Forelimb muscle (tissue), 1 donor: ENCODE data around the gene FAM184A. TPM values are rescaled to one million over a fixed set of nuclear protein-coding genes. Genes with fewer than 3 reads are reported as not detected.
"Not testable (repeated sequence)": the region's sequence is repeated elsewhere in the genome, so short reads cannot be mapped to it uniquely, and the experiment has no call there.

Experiments
- DNase-seq: peaks from one replicate; pipeline ENCODE4 v3.0.0-alpha.2; 2013; ENCODE audit warnings: low read depth
- polyA plus RNA-seq: library from polyadenylated mRNA; unstranded; fragments of 120-200 nt; gene quantifications from one replicate; pipeline ENCODE4 v1.2.1, GENCODE V29; 2013; ENCODE audit not compliant: insufficient read length

The FAM184A gene
- polyA plus RNA-seq: 13.0 TPM

GRCh38 chr6:119078376-119079282, at the start of gene FAM184A:
TSS of gene FAM184A (minus strand) at chr6:119078664. CDS start at chr6:119078299, 365 bp downstream.
- DNase-seq: no peak

DNA sequence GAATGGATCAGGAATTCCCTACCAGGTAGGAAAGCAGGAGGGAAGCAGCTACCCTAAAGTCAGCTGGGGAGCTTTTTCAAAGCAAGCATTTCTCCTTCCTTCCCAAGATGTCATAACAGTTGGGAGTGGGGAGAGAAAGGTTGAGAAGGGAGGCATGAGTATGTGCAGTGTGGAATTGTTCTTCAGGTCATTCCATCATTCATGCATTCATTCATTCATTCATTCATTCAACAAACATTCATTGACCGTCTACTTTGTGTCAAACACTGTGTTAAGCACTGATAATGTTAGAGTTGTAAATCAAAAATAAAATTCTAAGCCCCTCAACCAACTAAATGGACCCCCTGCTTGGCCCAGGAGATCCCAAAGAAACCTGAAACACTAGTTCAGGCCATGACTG, 49.2 kb upstream of the FAM184A start:
- no peak for DNase-seq

DNA sequence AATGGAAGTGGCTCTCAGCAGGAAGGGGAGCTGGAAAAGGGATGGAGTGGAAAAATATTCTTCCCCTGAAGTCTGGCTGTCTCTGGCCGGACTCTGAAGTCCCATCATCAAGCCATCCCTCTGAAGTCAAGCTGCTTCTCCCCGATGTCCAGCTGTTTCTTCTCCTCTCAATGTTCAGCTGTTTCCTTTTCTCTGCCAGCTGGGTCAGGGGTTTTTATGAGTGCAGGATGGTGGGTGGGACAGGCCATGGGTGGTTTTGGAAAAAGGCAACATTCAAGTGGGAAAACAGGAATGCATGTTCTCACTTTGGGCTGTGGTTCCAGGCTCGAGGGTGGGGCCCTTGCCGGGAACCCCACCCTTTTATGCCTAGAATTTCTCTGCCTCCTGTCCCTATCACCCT, 48.4 kb upstream of the FAM184A start:
- DNase-seq: no peak

GRCh38 chr6:119126140-119126539, 47.7 kb upstream of the FAM184A start:
- DNase-seq: no peak

DNA sequence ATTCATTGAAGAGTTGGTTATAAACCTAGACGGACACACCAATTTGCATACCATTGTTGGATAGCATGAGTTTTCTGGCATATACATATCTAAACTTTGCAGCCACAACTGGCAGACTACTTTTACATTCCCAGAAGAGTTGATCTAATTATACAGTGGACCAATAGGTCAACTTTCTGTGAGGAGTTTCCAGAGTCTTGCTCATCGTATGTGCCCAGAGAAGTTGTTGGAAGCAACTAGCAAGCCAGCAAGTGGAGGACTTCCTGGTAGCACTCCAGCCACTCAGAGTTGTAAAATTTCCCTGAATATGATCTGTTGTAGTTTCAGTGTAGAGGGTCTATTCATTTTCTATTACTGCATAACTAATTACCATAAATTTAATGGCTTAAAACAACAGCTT, 47.1 kb upstream of the FAM184A start:
- DNase-seq: no peak

- no peak for DNase-seq
Measured at GRCh38 chr6:119124079-119124824, 45.8 kb upstream of the FAM184A start.

DNA sequence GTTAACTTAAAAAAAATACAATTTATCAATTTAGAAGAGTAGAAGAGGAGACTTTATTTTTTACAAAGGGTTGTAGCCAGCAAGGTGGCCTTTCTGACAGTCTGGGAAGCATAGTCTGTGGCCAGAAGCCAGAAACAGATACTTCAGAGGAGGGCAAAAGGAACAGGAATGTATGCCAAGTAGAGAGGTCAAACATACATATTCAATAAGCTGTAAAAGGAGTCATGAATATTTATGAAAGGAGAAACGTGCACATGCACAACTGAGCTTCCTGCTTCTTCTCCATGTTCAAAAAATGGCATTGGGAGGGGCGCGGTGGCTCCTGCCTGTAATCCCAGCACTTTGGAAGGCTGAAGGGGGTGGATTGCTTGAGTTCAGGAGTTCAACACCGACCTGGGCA, 43.9 kb upstream of the FAM184A start:
- DNase-seq: no peak

DNA sequence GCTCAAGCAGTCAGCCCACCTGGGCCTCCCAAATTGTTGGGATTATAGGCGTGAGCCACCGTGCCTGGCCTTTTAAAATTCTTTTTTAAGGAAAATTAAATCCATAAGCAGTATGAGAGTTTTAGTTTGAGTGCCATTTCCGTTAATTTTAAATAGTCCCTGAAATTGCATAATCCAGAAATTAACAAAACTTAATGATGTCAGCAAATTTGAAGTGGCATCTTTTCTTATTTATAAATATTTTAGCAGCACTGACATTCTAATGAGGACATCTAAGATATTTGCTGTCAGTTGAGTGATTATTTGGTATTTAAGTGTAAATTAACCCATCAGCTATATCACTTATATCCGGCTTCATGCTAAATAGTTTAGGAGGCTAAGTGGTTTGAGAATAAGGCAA, 42.9 kb upstream of the FAM184A start:
- DNase-seq: no peak

- DNase-seq: no peak
Measured at GRCh38 chr6:119119989-119120388, 41.5 kb upstream of the FAM184A start.

DNA sequence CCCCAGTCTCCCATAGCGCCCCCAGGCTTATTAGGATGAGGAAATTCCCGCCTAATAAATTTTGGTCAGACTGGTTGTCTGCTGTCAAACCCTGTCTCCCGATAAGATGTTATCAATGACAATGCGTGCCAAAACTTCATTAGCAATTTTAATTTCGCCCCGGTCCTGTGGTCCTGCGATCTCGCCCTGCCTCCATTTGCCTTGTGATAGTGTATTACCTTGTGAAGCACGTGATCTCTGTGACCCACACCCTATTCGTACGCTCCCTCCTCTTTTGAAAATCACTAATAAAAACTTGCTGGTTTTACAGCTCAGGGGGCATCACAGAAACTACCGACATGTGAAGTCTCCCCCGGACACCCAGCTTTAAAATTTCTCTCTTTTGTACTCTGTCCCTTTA, 40.6 kb upstream of the FAM184A start:
- DNase-seq: not testable (repeated sequence)

DNA sequence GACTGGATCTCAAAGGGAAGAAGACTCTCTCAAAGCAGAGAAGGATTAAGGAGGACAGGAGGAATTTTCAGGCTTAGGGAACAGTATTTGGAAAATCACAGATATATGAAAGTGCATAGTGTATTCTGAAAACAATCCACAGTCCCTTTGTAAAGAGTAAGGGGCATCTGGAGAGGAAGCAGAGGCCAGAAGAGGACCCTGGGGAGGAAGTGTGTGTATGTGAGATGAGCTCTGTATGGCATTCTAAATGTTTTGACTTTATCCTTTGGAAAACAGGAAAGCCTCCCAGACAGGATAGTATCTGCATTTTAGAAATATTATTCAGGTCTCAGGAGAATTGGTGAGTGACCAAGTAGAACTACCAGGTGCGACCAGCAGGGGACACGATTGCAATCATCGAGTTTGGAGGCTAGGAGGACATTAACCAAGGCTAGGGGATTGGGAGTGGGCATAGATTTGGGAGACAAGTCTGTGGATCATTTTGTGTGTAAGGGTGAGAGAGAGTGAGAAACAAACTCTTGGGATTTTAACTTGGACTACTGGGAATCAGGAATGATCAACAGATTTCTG, 38.3 kb upstream of the FAM184A start:
- DNase-seq: no peak

DNA sequence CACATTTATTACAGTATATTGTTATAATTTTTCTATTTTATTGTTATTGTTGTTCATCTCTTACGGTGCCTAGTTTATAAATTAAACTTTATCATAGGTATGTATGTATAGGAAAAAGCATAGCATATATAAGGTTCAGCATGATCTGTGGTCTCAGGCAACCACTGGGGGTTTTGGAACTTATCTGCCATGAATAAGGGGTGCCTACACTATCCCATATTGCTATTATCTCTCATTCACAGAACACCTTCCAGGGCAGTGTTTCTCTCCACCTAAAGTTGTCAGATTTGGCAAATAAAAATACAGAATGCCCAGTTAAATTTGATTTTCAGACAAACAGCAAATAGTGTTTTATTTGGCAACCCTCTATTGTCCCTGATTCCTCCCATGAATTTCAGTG, 35.5 kb upstream of the FAM184A start:
- no peak for DNase-seq

DNA sequence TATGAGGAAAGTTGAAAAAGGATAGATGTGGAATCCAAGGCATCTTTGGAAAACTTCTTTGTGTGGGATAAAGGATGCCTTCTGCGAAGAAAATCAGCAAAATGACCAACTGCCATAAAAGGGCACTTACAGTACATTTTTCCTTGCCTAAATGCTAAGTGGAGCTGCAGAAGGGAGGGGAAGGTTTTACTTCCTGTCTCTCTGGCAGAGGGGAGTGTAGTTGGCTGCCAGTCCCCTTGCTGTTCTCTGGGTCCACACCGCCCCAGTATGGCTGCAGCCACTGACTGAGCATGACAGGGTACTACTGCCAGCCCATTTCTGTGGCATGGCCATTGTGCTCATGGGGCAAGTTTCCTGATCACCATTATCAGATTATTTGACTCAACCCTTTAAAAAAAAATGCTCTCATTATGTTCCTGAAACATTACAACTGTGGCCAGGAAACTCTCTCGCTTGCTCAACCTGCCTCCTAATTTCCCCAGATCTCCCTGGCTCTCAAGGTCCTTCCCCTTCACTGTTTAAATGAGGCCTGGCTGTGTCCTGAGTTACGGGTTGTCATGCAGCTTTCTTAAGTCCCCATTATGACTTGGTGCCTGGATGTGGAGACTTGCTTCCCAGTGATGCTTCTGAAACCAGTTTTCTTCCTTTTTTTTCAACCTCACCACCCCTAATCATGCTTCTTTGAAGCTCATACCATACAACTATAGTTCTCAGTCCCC, 34.5 kb upstream of the FAM184A start:
- no peak for DNase-seq

GRCh38 chr6:119110601-119111548, 32.4 kb upstream of the FAM184A start:
- DNase-seq: peak; percentile 56

DNA sequence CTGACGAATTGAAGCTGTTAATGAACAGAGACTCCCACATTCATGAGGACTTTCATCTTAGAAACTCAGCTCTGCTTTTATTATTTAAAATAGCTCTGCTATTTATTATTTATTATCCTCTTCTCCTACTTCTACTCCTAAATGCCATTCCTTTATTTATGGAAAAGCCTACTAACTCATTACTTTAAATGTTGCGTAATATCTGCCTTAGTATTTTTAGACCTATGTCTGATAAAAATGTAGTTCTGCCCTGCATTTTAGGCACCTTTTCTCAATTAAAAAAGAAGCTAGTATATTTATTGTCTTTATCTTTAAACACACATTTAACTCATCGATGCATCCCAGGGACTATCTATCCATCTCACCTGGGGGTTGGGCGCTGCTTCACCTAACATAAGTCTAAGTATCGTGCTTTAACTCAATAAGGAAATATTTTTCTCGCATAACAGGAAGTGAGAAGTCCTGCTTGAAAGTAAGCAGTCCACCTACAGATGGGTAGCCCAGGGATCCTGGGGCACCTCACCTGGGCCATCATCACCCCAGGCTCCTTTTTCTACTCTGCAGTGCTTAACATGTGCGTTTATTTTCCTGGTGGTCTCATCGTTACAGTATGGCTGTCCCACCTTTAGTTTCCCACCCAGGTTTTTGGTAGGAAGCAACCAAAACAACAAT, 31.3 kb upstream of the FAM184A start:
- no peak for DNase-seq

DNA sequence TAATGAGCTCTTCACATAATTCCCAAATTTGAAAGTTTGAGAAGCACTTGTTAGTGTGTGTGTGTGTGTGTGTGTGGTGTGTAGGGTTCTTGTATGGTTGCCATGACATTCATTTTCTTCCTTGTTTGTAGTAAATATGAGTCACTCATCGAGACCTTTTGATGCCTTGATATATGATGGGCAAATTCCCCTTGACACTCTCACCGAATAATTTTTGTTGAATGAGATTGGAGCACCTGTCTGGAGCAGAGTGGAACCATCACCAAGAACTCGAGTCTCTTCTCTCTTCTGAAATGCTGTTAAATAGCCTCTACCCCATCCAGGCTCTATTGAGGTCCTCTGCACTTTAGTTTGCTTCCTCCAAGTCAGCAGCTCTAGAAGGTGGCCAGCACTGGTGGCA, 29.6 kb upstream of the FAM184A start:
- DNase-seq: no peak

DNA sequence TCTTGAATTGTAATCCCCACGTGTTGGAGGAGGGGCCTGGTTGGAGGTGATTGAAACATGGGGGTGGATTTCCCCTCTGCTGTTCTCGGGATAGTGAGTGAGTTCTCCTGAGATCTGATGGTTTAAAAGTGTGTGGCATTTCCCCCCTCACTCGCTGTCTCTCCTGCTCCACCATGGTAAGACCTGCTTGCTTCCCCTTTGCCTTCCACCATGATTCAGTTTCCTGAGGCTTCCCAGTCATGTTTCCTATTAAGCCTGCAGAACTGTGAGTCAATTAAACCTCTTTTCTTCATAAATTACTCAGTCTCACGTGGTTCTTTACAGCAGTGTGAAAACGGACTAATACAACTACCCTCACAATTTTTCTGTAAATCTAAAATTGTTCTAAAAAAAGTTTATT, 26.8 kb upstream of the FAM184A start:
- DNase-seq: no peak

DNA sequence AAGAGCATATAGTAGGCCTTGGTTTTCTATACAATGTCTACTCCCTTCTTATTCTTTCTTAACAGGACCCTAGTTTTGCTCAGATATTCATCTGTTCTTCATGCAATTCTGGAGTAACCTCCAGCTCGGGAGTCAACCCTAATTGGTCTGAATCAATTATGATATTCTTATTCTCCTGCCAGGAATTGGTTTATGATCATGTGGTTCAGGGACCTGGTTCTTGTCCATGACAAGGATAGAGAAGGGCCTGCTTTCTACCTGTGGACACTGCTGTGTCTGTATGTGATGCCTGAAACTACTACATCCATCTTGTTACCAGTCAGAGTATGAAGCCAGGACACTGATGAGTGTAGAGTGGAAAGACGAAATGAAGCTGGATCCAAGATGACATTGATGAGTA, 24.4 kb upstream of the FAM184A start:
- no peak for DNase-seq

DNA sequence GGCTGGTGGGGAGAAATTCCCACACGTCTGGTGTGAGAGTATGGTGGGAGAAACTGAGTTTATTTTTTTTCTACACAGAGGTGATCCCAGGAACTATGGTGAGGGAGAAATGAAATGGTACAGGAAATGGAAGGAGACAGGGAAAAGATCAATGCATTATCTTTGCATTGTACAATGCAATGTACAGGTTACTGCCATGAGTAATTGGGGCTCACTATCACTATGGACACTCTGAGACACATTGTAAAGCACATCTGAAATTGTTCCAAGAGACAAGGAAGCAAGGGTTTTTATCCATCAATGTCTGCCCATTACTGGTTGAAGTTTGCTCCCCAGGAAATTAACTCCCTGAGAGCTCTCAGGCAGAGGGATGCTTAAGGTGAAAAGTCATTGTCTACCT, 21.7 kb upstream of the FAM184A start:
- DNase-seq: no peak

- DNase-seq: not testable (repeated sequence)
Measured at GRCh38 chr6:119097815-119098361, 19.4 kb upstream of the FAM184A start.
